GM19455 (cell line): ENCODE data around the gene ANKRD26.
"Not testable (repeated sequence)": the region's sequence is repeated elsewhere in the genome, so short reads cannot be mapped to it uniquely, and the experiment has no call there.

ENCODE experiments used
- ATAC-seq: cut with Tn5 transposase; IDR thresholded peaks from one replicate; pipeline ENCODE4 v1.9.1; 2021; ENCODE audit not compliant: unreplicated experiment

ANKRD26 gene

GRCh38 chr10:27099916-27100812, at the start of gene ANKRD26:
ANKRD26 (minus strand) TSS chr10:27100494; CDS start chr10:27100326, 168 bp downstream.
- ATAC-seq = peak; percentile 86

GRCh38 chr10:27147701-27148100, 47.4 kb upstream of the ANKRD26 start:
- no peak for ATAC-seq

GRCh38 chr10:27145937-27146336, 45.6 kb upstream of the ANKRD26 start:
- no peak for ATAC-seq

- ATAC-seq = no peak
Measured at GRCh38 chr10:27143686-27144085, 43.4 kb upstream of the ANKRD26 start.

- ATAC-seq = no peak
Measured at GRCh38 chr10:27138277-27138676, 38.0 kb upstream of the ANKRD26 start.

- no peak for ATAC-seq
Measured at GRCh38 chr10:27134371-27134770, 34.1 kb upstream of the ANKRD26 start.

- no peak for ATAC-seq
Measured at GRCh38 chr10:27108165-27108564, 7.9 kb upstream of the ANKRD26 start.

- ATAC-seq = no peak
Measured at GRCh38 chr10:27104919-27105318, 4.6 kb upstream of the ANKRD26 start.

- peak; percentile 9 for ATAC-seq
Measured at GRCh38 chr10:27100813-27101347, 586 bp upstream of the ANKRD26 start.

GRCh38 chr10:27099448-27099847, 846 bp downstream of the ANKRD26 start:
- ATAC-seq = no peak

- no peak for ATAC-seq
Measured at GRCh38 chr10:27088119-27089044, 11.9 kb downstream of the ANKRD26 start.

- no peak for ATAC-seq
Measured at GRCh38 chr10:27072436-27073114, 27.7 kb downstream of the ANKRD26 start.

GRCh38 chr10:27068217-27068891, 31.9 kb downstream of the ANKRD26 start:
- no peak for ATAC-seq

- no peak for ATAC-seq
Measured at GRCh38 chr10:27065084-27065483, 35.2 kb downstream of the ANKRD26 start.

GRCh38 chr10:27052656-27053055, 47.6 kb downstream of the ANKRD26 start:
- ATAC-seq = no peak

- not testable (repeated sequence) for ATAC-seq
Measured at GRCh38 chr10:27045247-27045646, 55.0 kb downstream of the ANKRD26 start.

GRCh38 chr10:27041196-27041595, 59.1 kb downstream of the ANKRD26 start:
- no peak for ATAC-seq

- ATAC-seq = no peak
Measured at GRCh38 chr10:27038168-27038567, 62.1 kb downstream of the ANKRD26 start.

- no peak for ATAC-seq
Measured at GRCh38 chr10:27035163-27035562, 65.1 kb downstream of the ANKRD26 start.

- ATAC-seq = no peak
Measured at GRCh38 chr10:27030060-27030459, 70.2 kb downstream of the ANKRD26 start.
